Neural progenitor cell (in vitro differentiated cells): ENCODE measurements around the gene CBR4.

Experiments used
- EZH2 ChIP-seq: fragments of 200-600 bp; sonication (generic); IDR thresholded peaks from 2 replicates; pipeline ENCODE4 v1.6.1; 2017; ENCODE audit warnings: antibody characterized with exemption, mild to moderate bottlenecking, moderate library complexity
- EZH2phosphoT487 ChIP-seq: fragments of 200-600 bp; sonication (generic); IDR thresholded peaks from 2 replicates; pipeline ENCODE4 v1.6.1; 2017; ENCODE audit warnings: antibody characterized with exemption
- TF ChIP-seq, protein P1 (sequence below): fragments of 200-600 bp; sonication (generic); IDR thresholded peaks from 2 replicates; pipeline ENCODE4 v1.5.1; 2017; ENCODE audit warnings: antibody characterized with exemption, mild to moderate bottlenecking

DNA sequence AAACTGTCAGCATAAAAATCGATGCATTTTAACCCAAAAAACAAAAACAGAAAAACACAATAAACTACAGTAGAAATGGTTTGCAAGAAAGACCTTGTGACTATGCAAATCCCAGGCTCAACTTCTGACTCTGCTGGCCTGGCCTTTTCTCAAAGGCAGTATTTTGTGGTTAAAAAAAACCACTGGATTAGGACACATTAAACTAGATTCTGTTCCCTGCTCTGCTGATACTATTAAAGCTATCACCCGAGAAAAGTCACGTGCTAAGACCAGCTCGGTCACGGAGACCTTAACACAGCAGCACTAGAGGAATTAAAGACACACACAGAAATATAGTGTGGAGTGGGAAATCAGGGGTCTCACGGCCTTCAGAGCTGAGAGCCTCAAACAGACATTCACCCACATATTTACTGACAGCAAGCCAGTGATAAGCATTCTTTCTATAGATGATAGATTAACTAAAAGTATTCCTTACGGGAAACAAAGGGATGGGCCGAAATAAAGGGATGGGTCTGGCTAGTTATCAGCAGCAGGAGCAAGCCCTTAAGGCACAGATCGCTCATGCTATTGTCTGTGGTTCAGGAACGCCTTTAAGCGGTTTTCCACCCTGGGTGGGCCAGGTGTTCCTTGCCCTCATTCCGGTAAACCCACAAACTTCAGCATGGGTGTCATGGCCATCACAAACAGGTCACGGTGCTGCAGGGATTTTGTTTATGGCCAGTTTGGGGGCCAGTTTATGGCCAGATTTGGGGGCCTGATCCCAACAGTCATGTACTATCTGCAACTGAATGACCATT is 16.1 kb downstream of the CBR4 start:
- TF ChIP-seq EZH2 (no peak), EZH2phosphoT487 (no peak)
- TF ChIP-seq, protein P1, sequence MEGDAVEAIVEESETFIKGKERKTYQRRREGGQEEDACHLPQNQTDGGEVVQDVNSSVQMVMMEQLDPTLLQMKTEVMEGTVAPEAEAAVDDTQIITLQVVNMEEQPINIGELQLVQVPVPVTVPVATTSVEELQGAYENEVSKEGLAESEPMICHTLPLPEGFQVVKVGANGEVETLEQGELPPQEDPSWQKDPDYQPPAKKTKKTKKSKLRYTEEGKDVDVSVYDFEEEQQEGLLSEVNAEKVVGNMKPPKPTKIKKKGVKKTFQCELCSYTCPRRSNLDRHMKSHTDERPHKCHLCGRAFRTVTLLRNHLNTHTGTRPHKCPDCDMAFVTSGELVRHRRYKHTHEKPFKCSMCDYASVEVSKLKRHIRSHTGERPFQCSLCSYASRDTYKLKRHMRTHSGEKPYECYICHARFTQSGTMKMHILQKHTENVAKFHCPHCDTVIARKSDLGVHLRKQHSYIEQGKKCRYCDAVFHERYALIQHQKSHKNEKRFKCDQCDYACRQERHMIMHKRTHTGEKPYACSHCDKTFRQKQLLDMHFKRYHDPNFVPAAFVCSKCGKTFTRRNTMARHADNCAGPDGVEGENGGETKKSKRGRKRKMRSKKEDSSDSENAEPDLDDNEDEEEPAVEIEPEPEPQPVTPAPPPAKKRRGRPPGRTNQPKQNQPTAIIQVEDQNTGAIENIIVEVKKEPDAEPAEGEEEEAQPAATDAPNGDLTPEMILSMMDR, result no peak
